SK-N-SH (cell line): ENCODE measurements around the gene SNCA. TPM values are rescaled to one million over a fixed set of nuclear protein-coding genes. Genes with fewer than 3 reads are reported as not detected.

Experiments used
- CTCF ChIA-PET: fragments of 300-600, 350-600 bp; formaldehyde crosslinking; extraction: SDS; loops from one replicate; lab custom pipeline; 2021; lab: Yijun Ruan, JAX
- POLR2A ChIA-PET: fragments of 350-600 bp; sonication (Branson Sonifier 250); formaldehyde crosslinking; extraction: SDS; loops from one replicate; lab custom pipeline; 2020; ENCODE audit warnings: antibody characterized with exemption, inconsistent platforms; lab: Yijun Ruan, JAX
- DNase-seq: peaks from one replicate; pipeline ENCODE4 v3.0.0; 2012
- H2AFZ ChIP-seq: fragments of 200-600 bp; sonication (generic); 2 replicates; pipeline ENCODE4 v1.8.1; 2016; ENCODE audit warnings: antibody characterized with exemption, mild to moderate bottlenecking, low read depth
- H3F3A ChIP-seq: fragments of 200-600 bp; sonication (generic); replicated peaks from 2 replicates; pipeline ENCODE3; 2016; ENCODE audit warnings: antibody characterized with exemption, mild to moderate bottlenecking; ENCODE audit not compliant: insufficient read depth
- H3K27ac ChIP-seq, 2 experiments: fragments of 200-500 bp in 1 of 2; fragments of 200-600 bp in 1 of 2; sonication (Bioruptor generic) in 1 of 2; sonication (generic), shearing (Covaris generic) in 1 of 2; 2 replicates each; pipeline versions ENCODE4 v1.5.1 to v1.6.1; 2014 to 2016; ENCODE audit warnings: low read depth in 2 of 2, inconsistent platforms in 1 of 2, low read length in 1 of 2, mild to moderate bottlenecking in 1 of 2, mixed read lengths in 1 of 2
- H3K27me3 ChIP-seq: fragments of 200-600 bp; sonication (generic), shearing (Covaris generic); 2 replicates; pipeline ENCODE4 v1.6.1; 2016; ENCODE audit warnings: mixed run types; ENCODE audit not compliant: insufficient read depth
- H3K36me3 ChIP-seq, 2 experiments: fragments of 200-500 bp in 1 of 2; fragments of 200-600 bp in 1 of 2; sonication (Bioruptor generic) in 1 of 2; sonication (generic) in 1 of 2; replicated peaks in 1 of 2; 2 replicates each; pipeline versions ENCODE3 to v1.5.1; 2014 to 2016; ENCODE audit warnings: low read length in 1 of 2, mild to moderate bottlenecking in 1 of 2; ENCODE audit not compliant: insufficient read depth in 2 of 2, control insufficient read depth in 1 of 2
- H3K4me1 ChIP-seq, 2 experiments: fragments of 200-500 bp in 1 of 2; fragments of 200-600 bp in 1 of 2; sonication (Bioruptor generic) in 1 of 2; sonication (generic), shearing (Covaris generic) in 1 of 2; 2 replicates each; pipeline versions ENCODE4 v1.5.1 to v1.6.1; 2014 to 2016; ENCODE audit warnings: low read depth in 1 of 2, low read length in 1 of 2, mixed run types in 1 of 2; ENCODE audit not compliant: insufficient read depth in 2 of 2, control insufficient read depth in 1 of 2
- H3K4me2 ChIP-seq: fragments of 200-600 bp; sonication (generic), shearing (Covaris generic); 2 replicates; pipeline ENCODE4 v1.6.1; 2017; ENCODE audit warnings: mixed run types
- H3K4me3 ChIP-seq, 2 experiments: fragments of 200-500 bp in 1 of 2; fragments of 200-600 bp in 1 of 2; sonication (Bioruptor generic) in 1 of 2; sonication (generic), shearing (Covaris generic) in 1 of 2; 2 replicates each; pipeline versions ENCODE4 v1.5.1 to v1.8.1; 2014 to 2016; ENCODE audit warnings: low read depth in 2 of 2, inconsistent platforms in 1 of 2, low read length in 1 of 2, mild to moderate bottlenecking in 1 of 2, mixed read lengths in 1 of 2, moderate library complexity in 1 of 2
- H3K79me2 ChIP-seq: fragments of 200-600 bp; sonication (generic); 2 replicates; pipeline ENCODE4 v1.8.1; 2017; ENCODE audit warnings: mild to moderate bottlenecking; ENCODE audit not compliant: insufficient read depth
- H3K9ac ChIP-seq: fragments of 200-600 bp; sonication (generic); 2 replicates; pipeline ENCODE4 v1.6.1; 2017; ENCODE audit warnings: mixed run types
- H3K9me2 ChIP-seq: fragments of 200-600 bp; sonication (generic); 2 replicates; pipeline ENCODE4 v1.6.1; 2017; ENCODE audit warnings: mixed run types
- H3K9me3 ChIP-seq: fragments of 200-600 bp; sonication (generic); 2 replicates; pipeline ENCODE4 v1.6.1; 2017; ENCODE audit warnings: mixed run types, mild to moderate bottlenecking, moderate library complexity
- H4K20me1 ChIP-seq: fragments of 200-600 bp; sonication (generic); 2 replicates; pipeline ENCODE4 v1.6.1; 2017; ENCODE audit warnings: mild to moderate bottlenecking, mixed run types; ENCODE audit not compliant: insufficient read depth
- CHD2 ChIP-seq: fragments of 150-350 bp; IDR thresholded peaks from 2 replicates; pipeline ENCODE4 v1.6.1; 2018; ENCODE audit warnings: low read length; ENCODE audit not compliant: partially characterized antibody
- ELF1 ChIP-seq: IDR thresholded peaks from 2 replicates; pipeline ENCODE4 v1.4.0; 2012
- EP300 ChIP-seq, 2 experiments: IDR thresholded peaks; 2 replicates each; pipeline versions ENCODE4 v1.4.0 to v1.6.1; 2012; ENCODE audit warnings: borderline replicate concordance in 1 of 2, low read depth in 1 of 2, low read length in 1 of 2
- EZH2phosphoT487 ChIP-seq: fragments of 200-600 bp; sonication (generic); IDR thresholded peaks from 2 replicates; pipeline ENCODE4 v1.6.1; 2017; ENCODE audit warnings: low read depth, mixed run types, mild to moderate bottlenecking, antibody characterized with exemption, moderate library complexity, borderline replicate concordance
- FOXJ3 ChIP-seq: sonication (generic); formaldehyde crosslinking; IDR thresholded peaks from 2 replicates; pipeline ENCODE4 v1.5.1; 2020; ENCODE audit warnings: mild to moderate bottlenecking, missing genetic modification reagents
- FOXM1 ChIP-seq: IDR thresholded peaks from 2 replicates; pipeline ENCODE4 v1.4.0; 2012; ENCODE audit warnings: low read depth, mild to moderate bottlenecking
- JUND ChIP-seq: IDR thresholded peaks from 2 replicates; pipeline ENCODE4 v1.4.0; 2012
- MEF2A ChIP-seq: IDR thresholded peaks from 2 replicates; pipeline ENCODE4 v1.4.0; 2012; ENCODE audit warnings: low read depth, borderline replicate concordance
- POLR2AphosphoS5 ChIP-seq: IDR thresholded peaks from 2 replicates; pipeline ENCODE4 v1.6.1; 2012; ENCODE audit warnings: low read depth, low read length
- RAD21 ChIP-seq: IDR thresholded peaks from 2 replicates; pipeline ENCODE4 v1.6.1; 2012; ENCODE audit warnings: mild to moderate bottlenecking, low read length
- RCOR1 ChIP-seq: fragments of 150-350 bp; IDR thresholded peaks from 2 replicates; pipeline ENCODE4 v1.6.1; 2017; ENCODE audit warnings: antibody characterized with exemption, low read length
- RXRA ChIP-seq: IDR thresholded peaks from 2 replicates; pipeline ENCODE4 v1.4.0; 2012; ENCODE audit warnings: low read depth, mild to moderate bottlenecking, borderline replicate concordance
- TAF1 ChIP-seq: IDR thresholded peaks from 2 replicates; pipeline ENCODE4 v1.6.1; 2012; ENCODE audit warnings: low read depth, mild to moderate bottlenecking, low read length, moderate library complexity, borderline replicate concordance
- TCF12 ChIP-seq: IDR thresholded peaks from 2 replicates; pipeline ENCODE4 v1.4.0; 2012
- TEAD4 ChIP-seq: IDR thresholded peaks from 2 replicates; pipeline ENCODE4 v1.4.0; 2012; ENCODE audit warnings: mild to moderate bottlenecking, borderline replicate concordance; ENCODE audit not compliant: insufficient read depth
- WGBS: methylation state at CpG from one replicate; pipeline ENCODE4 v1.1.6; 2017; ENCODE audit warnings: low lambda C conversion rate; 5-methylcytosine and 5-hydroxymethylcytosine counted together
- polyA plus RNA-seq, 3 experiments: library from polyadenylated mRNA; depleted of rRNA; stranded (reverse); fragments of >200 nt; gene quantifications; 2 replicates each; pipeline ENCODE4 v1.2.3, GENCODE V29; 2012
- TF ChIP-seq, protein P1 (sequence below): IDR thresholded peaks from 2 replicates; pipeline ENCODE4 v1.4.0; 2012; ENCODE audit warnings: low read depth, borderline replicate concordance
- TF ChIP-seq, protein P2 (sequence below): IDR thresholded peaks from 2 replicates; pipeline ENCODE4 v1.6.1; 2012; ENCODE audit warnings: mild to moderate bottlenecking, low read depth, low read length, moderate library complexity
- TF ChIP-seq, protein P3 (sequence below): fragments of 150-350 bp; IDR thresholded peaks from 2 replicates; pipeline ENCODE4 v1.6.1; 2016; ENCODE audit warnings: mild to moderate bottlenecking, low read depth, low read length
- TF ChIP-seq, protein P4 (sequence below): IDR thresholded peaks from 2 replicates; pipeline ENCODE4; 2012

The SNCA gene
- polyA plus RNA-seq, 1 of the 3 experiments (the other 2 are of a cell fraction): 12.9 TPM

DNA sequence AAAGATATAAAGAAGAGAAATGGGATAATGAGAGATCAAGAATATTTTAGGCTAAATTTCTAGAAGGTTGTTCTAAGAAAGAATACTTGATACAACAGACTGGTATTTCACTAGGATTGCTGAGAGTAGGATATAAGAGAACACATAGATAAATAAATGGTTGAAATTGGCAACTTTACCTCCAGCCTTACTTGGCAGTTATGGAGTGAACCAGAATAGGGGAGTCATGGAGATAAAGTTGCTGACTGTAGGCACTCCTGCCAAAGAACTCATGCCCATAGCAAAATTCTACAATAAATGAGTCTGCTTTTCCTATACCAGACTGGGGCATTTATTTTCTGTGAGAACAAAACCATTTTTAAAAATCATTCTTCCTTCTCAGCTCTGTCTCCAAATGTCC, 31.3 kb upstream of the SNCA start:
- CTCF ChIA-PET: interaction anchor here (0.7 to 5.2 kb wide), 17 partner anchors 11 to 386 kb away, joined by 3 to 48 read pairs (median 6); partner anchors contain the start of genes MMRN1 and SNCA
- Histone ChIP-seq H3K79me2 (no peaks in the 10 kb centered on the region), H3K36me3 (no peaks in the 10 kb centered on the region), H3K4me1 (no peaks in the 10 kb centered on the region), H3K27ac (no peak overlapping the region), H3K9me3 (no peaks in the 10 kb centered on the region), H3K4me2 (no peak overlapping the region), H4K20me1 (no peaks in the 10 kb centered on the region), H3K4me3 (no peak overlapping the region), H3K27me3 (no peaks in the 10 kb centered on the region), H2AFZ (no peak overlapping the region), H3F3A (no peaks in the 10 kb centered on the region), H3K9ac (no peak overlapping the region), H3K9me2 (no peaks in the 10 kb centered on the region)
- TF ChIP-seq TCF12 (no peak), RAD21 (no peak), POLR2AphosphoS5 (no peak), FOXJ3 (no peak), RXRA (no peak), TEAD4 (no peak), FOXM1 (no peak)
- TF ChIP-seq, protein P1, sequence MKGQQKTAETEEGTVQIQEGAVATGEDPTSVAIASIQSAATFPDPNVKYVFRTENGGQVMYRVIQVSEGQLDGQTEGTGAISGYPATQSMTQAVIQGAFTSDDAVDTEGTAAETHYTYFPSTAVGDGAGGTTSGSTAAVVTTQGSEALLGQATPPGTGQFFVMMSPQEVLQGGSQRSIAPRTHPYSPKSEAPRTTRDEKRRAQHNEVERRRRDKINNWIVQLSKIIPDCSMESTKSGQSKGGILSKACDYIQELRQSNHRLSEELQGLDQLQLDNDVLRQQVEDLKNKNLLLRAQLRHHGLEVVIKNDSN: no peak
- TF ChIP-seq, protein P2, sequence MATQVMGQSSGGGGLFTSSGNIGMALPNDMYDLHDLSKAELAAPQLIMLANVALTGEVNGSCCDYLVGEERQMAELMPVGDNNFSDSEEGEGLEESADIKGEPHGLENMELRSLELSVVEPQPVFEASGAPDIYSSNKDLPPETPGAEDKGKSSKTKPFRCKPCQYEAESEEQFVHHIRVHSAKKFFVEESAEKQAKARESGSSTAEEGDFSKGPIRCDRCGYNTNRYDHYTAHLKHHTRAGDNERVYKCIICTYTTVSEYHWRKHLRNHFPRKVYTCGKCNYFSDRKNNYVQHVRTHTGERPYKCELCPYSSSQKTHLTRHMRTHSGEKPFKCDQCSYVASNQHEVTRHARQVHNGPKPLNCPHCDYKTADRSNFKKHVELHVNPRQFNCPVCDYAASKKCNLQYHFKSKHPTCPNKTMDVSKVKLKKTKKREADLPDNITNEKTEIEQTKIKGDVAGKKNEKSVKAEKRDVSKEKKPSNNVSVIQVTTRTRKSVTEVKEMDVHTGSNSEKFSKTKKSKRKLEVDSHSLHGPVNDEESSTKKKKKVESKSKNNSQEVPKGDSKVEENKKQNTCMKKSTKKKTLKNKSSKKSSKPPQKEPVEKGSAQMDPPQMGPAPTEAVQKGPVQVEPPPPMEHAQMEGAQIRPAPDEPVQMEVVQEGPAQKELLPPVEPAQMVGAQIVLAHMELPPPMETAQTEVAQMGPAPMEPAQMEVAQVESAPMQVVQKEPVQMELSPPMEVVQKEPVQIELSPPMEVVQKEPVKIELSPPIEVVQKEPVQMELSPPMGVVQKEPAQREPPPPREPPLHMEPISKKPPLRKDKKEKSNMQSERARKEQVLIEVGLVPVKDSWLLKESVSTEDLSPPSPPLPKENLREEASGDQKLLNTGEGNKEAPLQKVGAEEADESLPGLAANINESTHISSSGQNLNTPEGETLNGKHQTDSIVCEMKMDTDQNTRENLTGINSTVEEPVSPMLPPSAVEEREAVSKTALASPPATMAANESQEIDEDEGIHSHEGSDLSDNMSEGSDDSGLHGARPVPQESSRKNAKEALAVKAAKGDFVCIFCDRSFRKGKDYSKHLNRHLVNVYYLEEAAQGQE: no peak
- POLR2A ChIA-PET: no interaction called here
- no peak for DNase-seq

DNA sequence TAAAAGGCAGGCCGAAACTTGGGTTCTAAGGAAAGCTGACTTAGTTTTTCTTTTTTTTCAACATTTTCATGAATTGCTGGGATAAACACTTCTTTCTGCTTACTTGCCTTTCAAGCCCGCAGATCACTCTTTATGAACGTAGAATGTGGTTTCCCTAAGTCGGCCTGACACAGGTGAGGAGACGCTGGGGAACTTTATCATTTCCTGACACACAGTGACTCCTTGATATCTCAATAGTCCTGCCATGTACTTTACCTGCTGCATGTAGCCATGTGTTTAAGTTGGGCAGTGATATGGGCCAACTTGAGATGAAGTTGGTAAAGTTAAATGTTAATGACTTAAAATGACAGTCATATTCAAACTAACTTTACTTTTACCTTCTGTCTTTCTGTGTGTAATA, 26.6 kb upstream of the SNCA start:
- 77% methylated on average over 5 of the region's 5 CpGs for WGBS
- Histone ChIP-seq H3F3A (no peaks in the 10 kb centered on the region), H3K27ac (no peak overlapping the region), H3K9me2 (no peaks in the 10 kb centered on the region), H3K4me2 (no peak overlapping the region), H4K20me1 (no peaks in the 10 kb centered on the region), H3K4me1 (no peaks in the 10 kb centered on the region; a peak in 1 of 4 replicates), H2AFZ (no peak overlapping the region), H3K9me3 (no peaks in the 10 kb centered on the region), H3K36me3 (no peaks in the 10 kb centered on the region), H3K9ac (no peak overlapping the region), H3K4me3 (no peak overlapping the region), H3K27me3 (no peaks in the 10 kb centered on the region), H3K79me2 (no peaks in the 10 kb centered on the region)
- POLR2A ChIA-PET: no interaction called here
- CTCF ChIA-PET: interaction anchor here (1.0 kb wide), 1 partner anchor 381 kb away, joined by 3 read pairs; no protein-coding TSS in a partner anchor
- no peak for DNase-seq
- no peak for TF ChIP-seq ELF1
- no peak for TF ChIP-seq EZH2phosphoT487
- no peak for TF ChIP-seq CHD2
- no peak for TF ChIP-seq JUND
- TF ChIP-seq, protein P3, sequence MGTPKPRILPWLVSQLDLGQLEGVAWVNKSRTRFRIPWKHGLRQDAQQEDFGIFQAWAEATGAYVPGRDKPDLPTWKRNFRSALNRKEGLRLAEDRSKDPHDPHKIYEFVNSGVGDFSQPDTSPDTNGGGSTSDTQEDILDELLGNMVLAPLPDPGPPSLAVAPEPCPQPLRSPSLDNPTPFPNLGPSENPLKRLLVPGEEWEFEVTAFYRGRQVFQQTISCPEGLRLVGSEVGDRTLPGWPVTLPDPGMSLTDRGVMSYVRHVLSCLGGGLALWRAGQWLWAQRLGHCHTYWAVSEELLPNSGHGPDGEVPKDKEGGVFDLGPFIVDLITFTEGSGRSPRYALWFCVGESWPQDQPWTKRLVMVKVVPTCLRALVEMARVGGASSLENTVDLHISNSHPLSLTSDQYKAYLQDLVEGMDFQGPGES: no peak
- TF ChIP-seq, protein P4, sequence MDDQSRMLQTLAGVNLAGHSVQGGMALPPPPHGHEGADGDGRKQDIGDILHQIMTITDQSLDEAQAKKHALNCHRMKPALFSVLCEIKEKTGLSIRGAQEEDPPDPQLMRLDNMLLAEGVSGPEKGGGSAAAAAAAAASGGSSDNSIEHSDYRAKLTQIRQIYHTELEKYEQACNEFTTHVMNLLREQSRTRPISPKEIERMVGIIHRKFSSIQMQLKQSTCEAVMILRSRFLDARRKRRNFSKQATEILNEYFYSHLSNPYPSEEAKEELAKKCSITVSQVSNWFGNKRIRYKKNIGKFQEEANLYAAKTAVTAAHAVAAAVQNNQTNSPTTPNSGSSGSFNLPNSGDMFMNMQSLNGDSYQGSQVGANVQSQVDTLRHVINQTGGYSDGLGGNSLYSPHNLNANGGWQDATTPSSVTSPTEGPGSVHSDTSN: no peak
- TF ChIP-seq TAF1: no peak
- TF ChIP-seq EP300 (IDR thresholded peaks at IDR 0.05; ENCODE audit: borderline replicate concordance in 1 of 2, low read depth in 1 of 2, low read length in 1 of 2): no peak
- TF ChIP-seq MEF2A: no peak
- TF ChIP-seq RCOR1: no peak
- TF ChIP-seq, protein P1: no peak
